Body of pancreas (tissue), 4 donors: ENCODE measurements around the gene CHMP2B. TPM values are rescaled to one million over a fixed set of nuclear protein-coding genes. Genes with fewer than 3 reads are reported as not detected.

Source experiments
- ATAC-seq: fragments of 150-250 bp; one replicate; pipeline ENCODE4 v1.9.1; 2016
- DNase-seq, 4 donors: peaks; one replicate each; pipeline ENCODE4 v3.0.0-alpha.2; 2019
- H3K27ac ChIP-seq, 4 donors: fragments of 200-600 bp; sonication (generic); 1 replicate in 3 of 4; 2 replicates in 1 of 4; pipeline versions ENCODE4 v1.5.1 to v1.6.1; 2016 to 2019; ENCODE audit warnings: mild to moderate bottlenecking in 1 of 4, mixed read lengths in 1 of 4, moderate library complexity in 1 of 4
- H3K27me3 ChIP-seq, 2 donors: fragments of 200-600 bp; sonication (generic); one replicate each; pipeline ENCODE4 v1.6.0; 2016; ENCODE audit warnings: mild to moderate bottlenecking in 1 of 2
- H3K36me3 ChIP-seq, 2 donors: fragments of 200-600 bp; sonication (generic); replicated peaks in 1 of 2; 2 replicates each; pipeline ENCODE4 v1.5.1; 2016; ENCODE audit warnings: low read depth in 2 of 2; ENCODE audit not compliant: insufficient read depth in 1 of 2
- H3K4me1 ChIP-seq: fragments of 200-600 bp; sonication (generic); one replicate; pipeline ENCODE4 v1.6.0; 2016
- H3K4me3 ChIP-seq, 2 donors: fragments of 200-600 bp; sonication (generic); 1 replicate in 1 of 2; 2 replicates in 1 of 2; pipeline ENCODE4 v1.5.1; 2016 to 2019
- H3K9me3 ChIP-seq, 3 donors: fragments of 200-600 bp; sonication (generic); 1 replicate in 2 of 3; 2 replicates in 1 of 3; pipeline ENCODE4 v1.5.1; 2016
- POLR2A ChIP-seq, 3 donors: fragments of 450-650 bp; IDR thresholded peaks; one replicate each; pipeline ENCODE4 v1.6.1; 2016; ENCODE audit warnings: antibody characterized with exemption in 3 of 3, mild to moderate bottlenecking in 2 of 3
- WGBS, 2 donors: methylation state at CpG; one replicate each; pipeline ENCODE4 v1.1.5; 2017; 5-methylcytosine and 5-hydroxymethylcytosine counted together
- intact Hi-C: fragments of 100-400 bp; cut with DNase I; formaldehyde crosslinking; loops from one replicate; pipeline ENCODE4 v1.15.1; 2023
- total RNA-seq, 2 donors: library from RNA; depleted of rRNA; stranded (reverse); fragments of >200 nt; gene quantifications; one replicate each; pipeline ENCODE4 v1.1.0, GENCODE V29; 2016
- TF ChIP-seq, protein P1 (sequence below), 7 experiments: fragments of 450-650 bp in 4 of 7; fragments of 200-600 bp in 3 of 7; sonication (generic) in 3 of 7; IDR thresholded peaks; one replicate each; pipeline ENCODE4 v1.5.1; 2016 to 2019; ENCODE audit warnings: antibody characterized with exemption in 7 of 7

The CHMP2B gene
- total RNA-seq, 2 donors from 2014 or later = 22.1 to 33.3 TPM

GRCh38 chr3:87272718-87273341 lies 45.7 kb downstream of the CHMP2B start:
- WGBS, 2 donors = 88 to 95% methylated on average over 4 of the region's 4 CpGs
- intact Hi-C loops = no loop called here

GRCh38 chr3:87276484-87276883 lies 49.4 kb downstream of the CHMP2B start, which contains the start of gene POU1F1:
Gene POU1F1, minus strand, starts transcription at chr3:87276584. Its CDS starts 122 bp downstream, at chr3:87276462.
- 81 to 88% methylated on average over 6 of the region's 6 CpGs for WGBS, 2 donors
- intact Hi-C loops = no loop called here
- no peaks in the 10 kb centered on the region for H3K27me3 ChIP-seq
- DNase-seq = no peak
- H3K4me1 ChIP-seq = peaks cover under 1% of the 10 kb centered on the region
- H3K9me3 ChIP-seq = no peaks in the 10 kb centered on the region
- TF ChIP-seq, protein P1, sequence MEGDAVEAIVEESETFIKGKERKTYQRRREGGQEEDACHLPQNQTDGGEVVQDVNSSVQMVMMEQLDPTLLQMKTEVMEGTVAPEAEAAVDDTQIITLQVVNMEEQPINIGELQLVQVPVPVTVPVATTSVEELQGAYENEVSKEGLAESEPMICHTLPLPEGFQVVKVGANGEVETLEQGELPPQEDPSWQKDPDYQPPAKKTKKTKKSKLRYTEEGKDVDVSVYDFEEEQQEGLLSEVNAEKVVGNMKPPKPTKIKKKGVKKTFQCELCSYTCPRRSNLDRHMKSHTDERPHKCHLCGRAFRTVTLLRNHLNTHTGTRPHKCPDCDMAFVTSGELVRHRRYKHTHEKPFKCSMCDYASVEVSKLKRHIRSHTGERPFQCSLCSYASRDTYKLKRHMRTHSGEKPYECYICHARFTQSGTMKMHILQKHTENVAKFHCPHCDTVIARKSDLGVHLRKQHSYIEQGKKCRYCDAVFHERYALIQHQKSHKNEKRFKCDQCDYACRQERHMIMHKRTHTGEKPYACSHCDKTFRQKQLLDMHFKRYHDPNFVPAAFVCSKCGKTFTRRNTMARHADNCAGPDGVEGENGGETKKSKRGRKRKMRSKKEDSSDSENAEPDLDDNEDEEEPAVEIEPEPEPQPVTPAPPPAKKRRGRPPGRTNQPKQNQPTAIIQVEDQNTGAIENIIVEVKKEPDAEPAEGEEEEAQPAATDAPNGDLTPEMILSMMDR (IDR thresholded peaks at IDR 0.05) = no peak
- TF ChIP-seq POLR2A (IDR thresholded peaks at IDR 0.05) = no peak
- H3K36me3 ChIP-seq = no peaks in the 10 kb centered on the region
- H3K4me3 ChIP-seq = no peak within 1 kb of the TSS
- ATAC-seq = no peak
- no peak within 1 kb of the TSS for H3K27ac ChIP-seq

More at GRCh38 chr3:87272718-87273341, 45.7 kb downstream of the CHMP2B start:
- Histone ChIP-seq H3K27me3 (no peaks in the 10 kb centered on the region), H3K9me3 (no peaks in the 10 kb centered on the region), H3K4me1 (peaks cover 26% of the 10 kb centered on the region), H3K36me3 (no peaks in the 10 kb centered on the region), H3K27ac (no peak overlapping the region), H3K4me3 (no peak overlapping the region)
- ATAC-seq (no peak), DNase-seq (no peak)
- TF ChIP-seq, protein P1 (IDR thresholded peaks at IDR 0.05) = no peak
- no peak for TF ChIP-seq POLR2A (IDR thresholded peaks at IDR 0.05)

DNA sequence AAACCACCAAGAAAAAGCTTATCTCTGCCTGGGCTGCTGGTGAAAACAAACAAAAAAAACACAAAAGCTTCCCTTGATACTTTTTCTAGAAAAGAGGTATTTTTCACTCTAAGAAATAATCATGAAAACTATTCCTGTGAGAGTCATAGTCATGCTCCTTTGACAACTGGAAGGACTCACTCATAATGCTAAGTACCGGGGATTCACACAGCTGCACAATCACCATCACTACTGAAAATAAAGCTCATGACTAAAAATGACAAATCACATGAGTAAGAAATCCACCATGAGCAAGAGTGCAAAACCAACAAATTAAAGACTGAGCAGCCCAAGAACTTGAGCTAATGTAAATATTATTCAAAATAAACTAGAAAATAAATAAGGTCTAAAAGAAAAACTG lies 59.9 kb downstream of the CHMP2B start:
- ATAC-seq = no peak
- intact Hi-C loops = no loop called here
- no peaks in the 10 kb centered on the region for H3K9me3 ChIP-seq
- no peak for DNase-seq
- no peak for TF ChIP-seq POLR2A (IDR thresholded peaks at IDR 0.05)
- TF ChIP-seq, protein P1 (IDR thresholded peaks at IDR 0.05) = no peak
- H3K27me3 ChIP-seq = no peaks in the 10 kb centered on the region
- no peak overlapping the region for H3K27ac ChIP-seq
- WGBS, 2 donors = 71 to 75% methylated on average over 1 of the region's 1 CpG
- H3K4me3 ChIP-seq = no peak overlapping the region
- H3K4me1 ChIP-seq = no peaks in the 10 kb centered on the region
- H3K36me3 ChIP-seq = no peaks in the 10 kb centered on the region

DNA sequence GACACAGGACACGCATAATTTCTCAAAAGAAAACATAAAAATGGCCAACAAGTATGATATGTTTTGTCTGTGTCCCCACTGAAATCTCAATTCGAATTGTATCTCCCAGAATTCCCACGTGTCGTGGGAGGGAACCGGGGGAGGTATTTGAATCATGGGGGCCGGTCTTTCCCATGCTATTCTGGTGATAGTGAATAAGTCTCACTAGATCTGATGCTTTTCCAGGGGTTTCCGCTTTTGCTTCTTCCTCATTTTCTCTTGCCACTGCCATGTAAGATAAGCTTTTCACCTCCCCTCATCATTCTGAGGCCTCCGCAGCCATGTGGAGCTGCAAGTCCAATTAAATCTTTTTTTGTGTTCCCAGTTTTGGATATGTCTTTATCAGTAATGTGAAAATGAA lies 61.3 kb downstream of the CHMP2B start:
- TF ChIP-seq POLR2A (IDR thresholded peaks at IDR 0.05) = no peak
- TF ChIP-seq, protein P1 (IDR thresholded peaks at IDR 0.05) = no peak
- Histone ChIP-seq H3K4me1 (no peaks in the 10 kb centered on the region), H3K36me3 (no peaks in the 10 kb centered on the region), H3K4me3 (no peak overlapping the region), H3K27me3 (no peaks in the 10 kb centered on the region), H3K9me3 (no peaks in the 10 kb centered on the region), H3K27ac (no peak overlapping the region)
- DNase-seq (no peak), ATAC-seq (no peak)
- WGBS, 2 donors = 84 to 90% methylated on average over 8 of the region's 8 CpGs
- intact Hi-C loops = no loop called here
